B cell (primary cell): ENCODE measurements around the gene UTP3. TPM values are rescaled to one million over a fixed set of nuclear protein-coding genes. Genes with fewer than 3 reads are reported as not detected.

ENCODE experiments used
- ATAC-seq: fragments of 200-7000 bp; cut with Tn5 transposase; one replicate; pipeline ENCODE4 v1.10.0; 2021; ENCODE audit warnings: low read depth, mild to moderate bottlenecking, moderate number of reproducible peaks, moderate library complexity
- CTCF ChIA-PET: fragments of 350-600 bp; sonication (Branson Sonifier 250); formaldehyde crosslinking; loops from one replicate; lab custom pipeline; 2021; ENCODE audit warnings: antibody characterized with exemption, inconsistent platforms; lab: Charles Lee
- POLR2A ChIA-PET: fragments of 350-600 bp; sonication (Branson Sonifier 250); formaldehyde crosslinking; loops from one replicate; lab custom pipeline; 2021; ENCODE audit warnings: antibody characterized with exemption; lab: Charles Lee
- DNase-seq: peaks from one replicate; pipeline ENCODE4 v3.0.0; 2013
- H2AFZ ChIP-seq: 2 replicates; pipeline ENCODE4 v1.6.1; 2012; ENCODE audit warnings: mild to moderate bottlenecking, low read depth, low read length; ENCODE audit not compliant: insufficient read depth, poor library complexity, severe bottlenecking
- H3K27ac ChIP-seq, 2 donors: 1 replicate in 1 of 2; 2 replicates in 1 of 2; pipeline ENCODE4 v1.5.1; 2012 to 2013; ENCODE audit warnings: low read length in 2 of 2, mild to moderate bottlenecking in 2 of 2, moderate library complexity in 1 of 2
- H3K27me3 ChIP-seq, 4 experiments: fragments of 200-600 bp in 1 of 4; sonication (generic) in 1 of 4; replicated peaks in 1 of 4; 1 replicate in 2 of 4; 2 replicates in 2 of 4; pipeline versions ENCODE4 v1.6.1 to v1.7.0; 2013 to 2016; ENCODE audit warnings: low read length in 3 of 4, mild to moderate bottlenecking in 2 of 4, mixed read lengths in 1 of 4, moderate library complexity in 1 of 4; ENCODE audit not compliant: insufficient read depth in 4 of 4, control insufficient read depth in 3 of 4; ENCODE audit errors: control extremely low read depth in 1 of 4
- H3K36me3 ChIP-seq, 2 experiments: replicated peaks in 1 of 2; 1 replicate in 1 of 2; 2 replicates in 1 of 2; pipeline versions ENCODE4 v1.6.1 to v1.7.1; 2013; ENCODE audit warnings: low read length in 1 of 2; ENCODE audit not compliant: insufficient read depth in 2 of 2, control insufficient read depth in 1 of 2; ENCODE audit errors: control extremely low read depth in 1 of 2, extremely low read depth in 1 of 2
- H3K4me1 ChIP-seq, 2 donors: fragments of 200-600 bp in 1 of 2; sonication (generic) in 1 of 2; 1 replicate in 1 of 2; 2 replicates in 1 of 2; pipeline versions ENCODE4 v1.5.1 to v1.6.1; 2013 to 2017; ENCODE audit warnings: low read length in 2 of 2; ENCODE audit not compliant: control insufficient read depth in 2 of 2, insufficient read depth in 2 of 2
- H3K4me2 ChIP-seq: replicated peaks from 2 replicates; pipeline ENCODE3; 2012; ENCODE audit warnings: mild to moderate bottlenecking, low read depth, low read length; ENCODE audit not compliant: poor library complexity, severe bottlenecking
- H3K4me3 ChIP-seq, 5 experiments: fragments of 200-600 bp in 1 of 5; sonication (generic) in 1 of 5; 1 replicate in 3 of 5; 2 replicates in 2 of 5; pipeline versions ENCODE4 v1.5.1 to v1.7.0; 2011 to 2016; ENCODE audit warnings: low read length in 4 of 5, mild to moderate bottlenecking in 4 of 5, low read depth in 2 of 5, control low read depth in 1 of 5, moderate library complexity in 1 of 5; ENCODE audit not compliant: insufficient read depth in 1 of 5; ENCODE audit errors: control extremely low read depth in 1 of 5, extremely low read depth in 1 of 5
- H3K79me2 ChIP-seq: fragments of 200-600 bp; sonication (generic); one replicate; pipeline ENCODE4 v1.6.0; 2016; ENCODE audit warnings: low read length; ENCODE audit not compliant: control insufficient read depth, insufficient read depth
- H3K9ac ChIP-seq: fragments of 200-600 bp; sonication (generic); 2 replicates; pipeline ENCODE4 v1.6.1; 2017; ENCODE audit warnings: mild to moderate bottlenecking, low read length, moderate library complexity
- H3K9me3 ChIP-seq, 3 donors: one replicate each; pipeline versions ENCODE4 v1.6.1 to v1.7.1; 2013; ENCODE audit warnings: low read length in 2 of 3; ENCODE audit not compliant: control insufficient read depth in 2 of 3, insufficient read depth in 1 of 3; ENCODE audit errors: control extremely low read depth in 1 of 3
- H4K20me1 ChIP-seq: 2 replicates; pipeline ENCODE4 v1.6.0; 2012; ENCODE audit warnings: mild to moderate bottlenecking, low read length; ENCODE audit not compliant: insufficient read depth, control insufficient read depth, poor library complexity, severe bottlenecking
- H3K27ac Mint-ChIP-seq: one replicate; pipeline ENCODE4 v1.8.0; 2021; ENCODE audit warnings: mixed read lengths
- H3K27me3 Mint-ChIP-seq: one replicate; pipeline ENCODE4 v1.8.0; 2021; ENCODE audit warnings: mixed read lengths
- H3K4me1 Mint-ChIP-seq: one replicate; pipeline ENCODE4 v1.8.0; 2021; ENCODE audit warnings: mixed read lengths
- H3K4me3 Mint-ChIP-seq: one replicate; pipeline ENCODE4 v1.8.0; 2021; ENCODE audit warnings: mixed read lengths
- H3K9me3 Mint-ChIP-seq: one replicate; pipeline ENCODE4 v1.8.0; 2022; ENCODE audit warnings: mixed read lengths; ENCODE audit not compliant: insufficient read depth
- CTCF ChIP-seq: fragments of 200-600 bp; IDR thresholded peaks from one replicate; pipeline ENCODE4 v1.8.0; 2022; ENCODE audit warnings: antibody characterized with exemption, mild to moderate bottlenecking
- EZH2 ChIP-seq: IDR thresholded peaks from 2 replicates; pipeline ENCODE4 v1.6.1; 2012; ENCODE audit warnings: borderline replicate concordance, low read depth, mild to moderate bottlenecking, moderate library complexity, low read length; ENCODE audit not compliant: insufficient read depth, poor library complexity, severe bottlenecking
- WGBS: methylation state at CpG from one replicate; pipeline ENCODE4 v1.1.5; 2013; ENCODE audit warnings: missing lambda C conversion rate; ENCODE audit not compliant: insufficient coverage; 5-methylcytosine and 5-hydroxymethylcytosine counted together
- intact Hi-C: fragments of 100-400 bp; cut with micrococcal nuclease; formaldehyde crosslinking; loops from one replicate; pipeline ENCODE4 v1.10.0; 2022
- polyA plus RNA-seq: library from polyadenylated mRNA; depleted of rRNA; stranded (reverse); fragments of >200 nt; gene quantifications from 2 replicates; pipeline ENCODE4 v1.2.3, GENCODE V29; 2012
- total RNA-seq, 2 donors: library from RNA; stranded (reverse); fragments of 120-200 nt in 1 of 2; gene quantifications; 1 replicate in 1 of 2; 2 replicates in 1 of 2; pipeline versions ENCODE4 v1.2.3 to v1.2.4, GENCODE V29; 2013 to 2022

Gene UTP3
- total and polyA plus RNA-seq, 2 donors (not counting 1 experiment from before 2014, with no cell fraction given): 6.2 to 42.2 TPM

- DNase-seq (peak; percentile 25), ATAC-seq (peak; percentile 29)
- Histone ChIP-seq H4K20me1 (no peaks in the 10 kb centered on the region), H3K79me2 (peaks cover 85% of the 10 kb centered on the region), H3K4me3 (peak overlapping the region in 3 of 5 experiments; percentile 3 to 35 (median 15)), H3K9ac (peak overlapping the region; percentile 36), H3K9me3 (no peaks in the 10 kb centered on the region), H3K27ac (peak overlapping the region; percentile 65 to 85), H3K27me3 (no peaks in the 10 kb centered on the region), H3K4me1 (peaks cover 45 to 48% of the 10 kb centered on the region in 2 donors), H3K4me2 (peak overlapping the region; percentile 69), H2AFZ (peak overlapping the region; percentile 1), H3K36me3 (no peaks in the 10 kb centered on the region)
- no CpG with 5 or more reads among the region's 5 CpGs for WGBS
- H3K9me3 Mint-ChIP-seq: no peaks in the 10 kb centered on the region
- H3K27me3 Mint-ChIP-seq: no peaks in the 10 kb centered on the region
- TF ChIP-seq CTCF (no peak), EZH2 (no peak)
- POLR2A ChIA-PET: interaction anchor here (0.6 kb wide), 2 partner anchors 23 to 124 kb away, joined by 5 to 8 read pairs; no protein-coding TSS in a partner anchor
- H3K4me1 Mint-ChIP-seq: peaks cover 54% of the 10 kb centered on the region
- intact Hi-C loops: no loop called here
- CTCF ChIA-PET: interaction anchor here (0.9 to 1.6 kb wide), 4 partner anchors 11 to 27 kb away, joined by 3 to 10 read pairs (median 4); no protein-coding TSS in a partner anchor
- peak overlapping the region; percentile 93 for H3K27ac Mint-ChIP-seq
- peak overlapping the region; percentile 83 for H3K4me3 Mint-ChIP-seq
Observed at GRCh38 chr4:70714079-70714887, 26.0 kb downstream of the UTP3 start.

GRCh38 chr4:70715097-70715496 is 26.8 kb downstream of the UTP3 start:
- intact Hi-C loops: no loop called here
- 62% methylated on average over 6 of the region's 6 CpGs for WGBS
- Mint-ChIP-seq H3K4me3 (peak overlapping the region; percentile 83), H3K4me1 (peaks cover 51% of the 10 kb centered on the region), H3K9me3 (no peaks in the 10 kb centered on the region), H3K27me3 (no peaks in the 10 kb centered on the region), H3K27ac (peak overlapping the region; percentile 93)
- Histone ChIP-seq H3K4me3 (peak overlapping the region in 1 of 5 experiments; percentile 35), H3K9ac (peak overlapping the region; percentile 36), H3K79me2 (peaks cover 85% of the 10 kb centered on the region), H3K9me3 (no peaks in the 10 kb centered on the region), H3K36me3 (no peaks in the 10 kb centered on the region), H3K4me2 (peak overlapping the region; percentile 69), H3K27me3 (no peaks in the 10 kb centered on the region), H3K4me1 (peaks cover 45 to 48% of the 10 kb centered on the region in 2 donors), H2AFZ (no peak overlapping the region), H4K20me1 (no peaks in the 10 kb centered on the region), H3K27ac (peak overlapping the region in 1 of 2 donors; percentile 85)
- no peak for DNase-seq
- TF ChIP-seq CTCF: no peak
- TF ChIP-seq EZH2: no peak
- ChIA-PET POLR2A (interaction anchor here (1.3 kb wide), 1 partner anchor 19 kb away, joined by 4 read pairs; no protein-coding TSS in a partner anchor), CTCF (interaction anchor here (1.0 to 1.6 kb wide), 5 partner anchors 9 to 28 kb away, joined by 3 to 10 read pairs (median 4); no protein-coding TSS in a partner anchor)
- no peak for ATAC-seq
